Right forelimb (tissue), 1 donor: ENCODE results near the gene NYAP2.

ENCODE experiments used
- DNase-seq: peaks from one replicate; pipeline ENCODE4 v3.0.0-alpha.2; 2018

The NYAP2 gene

GRCh38 chr2:225399504-225399903 is at the start of gene NYAP2:
TSS of gene NYAP2 (plus strand) at chr2:225399710. CDS start at chr2:225408881, 9,171 bp downstream.
- no peak for DNase-seq

- DNase-seq = no peak
Measured at GRCh38 chr2:225353579-225354085, 45.9 kb upstream of the NYAP2 start.

- no peak for DNase-seq
Measured at GRCh38 chr2:225354281-225354774, 45.2 kb upstream of the NYAP2 start.

- DNase-seq = no peak
Measured at GRCh38 chr2:225355788-225356187, 43.7 kb upstream of the NYAP2 start.

- DNase-seq = no peak
Measured at GRCh38 chr2:225366731-225367130, 32.8 kb upstream of the NYAP2 start.

GRCh38 chr2:225367482-225367881 is 32.0 kb upstream of the NYAP2 start:
- no peak for DNase-seq

- DNase-seq = no peak
Measured at GRCh38 chr2:225378984-225379383, 20.5 kb upstream of the NYAP2 start.

GRCh38 chr2:225379856-225380255 is 19.7 kb upstream of the NYAP2 start:
- no peak for DNase-seq

- no peak for DNase-seq
Measured at GRCh38 chr2:225381609-225382008, 17.9 kb upstream of the NYAP2 start.

- no peak for DNase-seq
Measured at GRCh38 chr2:225398372-225398771, 1.1 kb upstream of the NYAP2 start.

- peak; percentile 78 for DNase-seq
Measured at GRCh38 chr2:225400060-225400511, 576 bp downstream of the NYAP2 start.

GRCh38 chr2:225400546-225401400 is 1.3 kb downstream of the NYAP2 start:
- no peak for DNase-seq

- DNase-seq = no peak
Measured at GRCh38 chr2:225402210-225402776, 2.8 kb downstream of the NYAP2 start.

GRCh38 chr2:225411452-225411851 is 11.9 kb downstream of the NYAP2 start:
- DNase-seq = no peak

- no peak for DNase-seq
Measured at GRCh38 chr2:225413786-225414185, 14.3 kb downstream of the NYAP2 start.

- DNase-seq = no peak
Measured at GRCh38 chr2:225414902-225415301, 15.4 kb downstream of the NYAP2 start.

- DNase-seq = no peak
Measured at GRCh38 chr2:225415341-225415740, 15.8 kb downstream of the NYAP2 start.

- no peak for DNase-seq
Measured at GRCh38 chr2:225415792-225416191, 16.3 kb downstream of the NYAP2 start.

GRCh38 chr2:225416616-225417367 is 17.3 kb downstream of the NYAP2 start:
- DNase-seq = no peak

- no peak for DNase-seq
Measured at GRCh38 chr2:225419033-225419432, 19.5 kb downstream of the NYAP2 start.

GRCh38 chr2:225422145-225422544 is 22.6 kb downstream of the NYAP2 start:
- no peak for DNase-seq

GRCh38 chr2:225425284-225425683 is 25.8 kb downstream of the NYAP2 start:
- DNase-seq = no peak

- no peak for DNase-seq
Measured at GRCh38 chr2:225428360-225428759, 28.9 kb downstream of the NYAP2 start.
